H9 (cell line): ENCODE results near the gene MZB1. TPM values are rescaled to one million over a fixed set of nuclear protein-coding genes. Genes with fewer than 3 reads are reported as not detected.

Experiments
- DNase-seq: peaks from one replicate; pipeline ENCODE4 v3.0.0-alpha.2; 2017
- H2AFZ ChIP-seq: one replicate; pipeline ENCODE4 v1.6.1; 2013; ENCODE audit warnings: mild to moderate bottlenecking, low read length, control low read depth, moderate library complexity
- H2AK5ac ChIP-seq: 2 replicates; pipeline ENCODE4 v1.6.1; 2013; ENCODE audit warnings: low read length, control low read depth, mixed read lengths; ENCODE audit not compliant: insufficient read length
- H2BK120ac ChIP-seq: one replicate; pipeline ENCODE4 v1.6.1; 2013; ENCODE audit warnings: low read depth, mild to moderate bottlenecking, low read length, control low read depth, inconsistent platforms; ENCODE audit not compliant: poor library complexity, severe bottlenecking
- H2BK12ac ChIP-seq: 2 replicates; pipeline ENCODE4 v1.6.1; 2013; ENCODE audit warnings: low read length, control low read depth, mixed read lengths, low read depth; ENCODE audit not compliant: insufficient read length
- H2BK15ac ChIP-seq: 2 replicates; pipeline ENCODE4 v1.6.1; 2013; ENCODE audit warnings: low read depth, low read length, control low read depth
- H2BK20ac ChIP-seq: one replicate; pipeline ENCODE4 v1.6.1; 2013; ENCODE audit warnings: low read depth, mild to moderate bottlenecking, low read length, control low read depth, inconsistent platforms; ENCODE audit not compliant: poor library complexity, severe bottlenecking
- H2BK5ac ChIP-seq: 2 replicates; pipeline ENCODE4 v1.6.1; 2013; ENCODE audit warnings: low read length, control low read depth, mixed read lengths; ENCODE audit not compliant: insufficient read length
- H3K14ac ChIP-seq: 2 replicates; pipeline ENCODE4 v1.6.1; 2013; ENCODE audit warnings: low read length, control low read depth; ENCODE audit not compliant: insufficient read depth
- H3K18ac ChIP-seq: 2 replicates; pipeline ENCODE4 v1.6.1; 2013; ENCODE audit warnings: low read depth, mild to moderate bottlenecking, mixed read lengths, low read length, control low read depth; ENCODE audit not compliant: insufficient read length
- H3K23ac ChIP-seq: 2 replicates; pipeline ENCODE4 v1.6.1; 2013; ENCODE audit warnings: low read length, control low read depth, mixed read lengths, low read depth; ENCODE audit not compliant: insufficient read length
- H3K23me2 ChIP-seq: 2 replicates; pipeline ENCODE4 v1.6.1; 2013; ENCODE audit warnings: low read depth, mild to moderate bottlenecking, mixed read lengths, low read length, control low read depth; ENCODE audit not compliant: insufficient read length, poor library complexity, severe bottlenecking
- H3K27ac ChIP-seq: 2 replicates; pipeline ENCODE4 v1.5.1; 2013; ENCODE audit warnings: low read length, control low read depth, mixed read lengths, low read depth; ENCODE audit not compliant: insufficient read length
- H3K27me3 ChIP-seq: 2 replicates; pipeline ENCODE4 v1.6.1; 2013; ENCODE audit warnings: low read length, control low read depth, inconsistent platforms; ENCODE audit not compliant: insufficient read depth
- H3K4ac ChIP-seq: 2 replicates; pipeline ENCODE4 v1.6.1; 2013; ENCODE audit warnings: low read depth, mild to moderate bottlenecking, control low read depth, inconsistent platforms, low read length, moderate library complexity
- H3K4me1 ChIP-seq: 2 replicates; pipeline ENCODE4 v1.6.1; 2013; ENCODE audit warnings: low read length, control low read depth, inconsistent platforms; ENCODE audit not compliant: insufficient read depth
- H3K4me2 ChIP-seq: 2 replicates; pipeline ENCODE4 v1.6.1; 2013; ENCODE audit warnings: low read length, control low read depth, mixed read lengths; ENCODE audit not compliant: insufficient read length, insufficient read depth
- H3K56ac ChIP-seq: 2 replicates; pipeline ENCODE4 v1.6.1; 2013; ENCODE audit warnings: low read depth, mild to moderate bottlenecking, mixed read lengths, low read length, control low read depth; ENCODE audit not compliant: insufficient read length
- H3K79me1 ChIP-seq: 2 replicates; pipeline ENCODE4 v1.6.1; 2013; ENCODE audit warnings: low read depth, mild to moderate bottlenecking, moderate library complexity, low read length, control low read depth, inconsistent platforms; ENCODE audit not compliant: insufficient read depth, poor library complexity, severe bottlenecking
- H3K79me2 ChIP-seq: 2 replicates; pipeline ENCODE4 v1.6.1; 2013; ENCODE audit warnings: low read length, control low read depth, inconsistent platforms; ENCODE audit not compliant: insufficient read depth
- H3K9ac ChIP-seq: 2 replicates; pipeline ENCODE4 v1.6.1; 2013; ENCODE audit warnings: low read length, control low read depth, mixed read lengths; ENCODE audit not compliant: insufficient read length; ENCODE audit errors: extremely low read depth
- H3K9me3 ChIP-seq: one replicate; pipeline ENCODE4 v1.6.1; 2013; ENCODE audit warnings: low read depth, low read length, inconsistent platforms; ENCODE audit not compliant: control insufficient read depth
- H3T11ph ChIP-seq: one replicate; pipeline ENCODE4 v1.6.1; 2013; ENCODE audit warnings: mild to moderate bottlenecking, low read length, control low read depth, inconsistent platforms
- H4K20me1 ChIP-seq: one replicate; pipeline ENCODE4 v1.6.1; 2013; ENCODE audit not compliant: control insufficient read depth, insufficient read length, insufficient read depth
- H4K5ac ChIP-seq: 2 replicates; pipeline ENCODE4 v1.6.1; 2013; ENCODE audit warnings: low read depth, mild to moderate bottlenecking, mixed read lengths, low read length, control low read depth; ENCODE audit not compliant: insufficient read length
- H4K8ac ChIP-seq: replicated peaks from 2 replicates; pipeline ENCODE4 v1.6.1; 2013; ENCODE audit warnings: low read length, control low read depth, mixed read lengths, low read depth; ENCODE audit not compliant: insufficient read length
- H4K91ac ChIP-seq: 2 replicates; pipeline ENCODE4 v1.6.1; 2013; ENCODE audit warnings: low read depth, mild to moderate bottlenecking, moderate library complexity, mixed read lengths, low read length, control low read depth; ENCODE audit not compliant: insufficient read length
- H3K27ac Mint-ChIP-seq, 3 experiments: 2 replicates in 2 of 3; 3 replicates in 1 of 3; pipeline ENCODE4 v1.8.0; 2020 to 2021; ENCODE audit warnings: mixed read lengths in 3 of 3, mild to moderate bottlenecking in 1 of 3, moderate library complexity in 1 of 3
- H3K27me3 Mint-ChIP-seq: 2 replicates; pipeline ENCODE4 v1.8.0; 2021; ENCODE audit warnings: low read depth, mild to moderate bottlenecking, moderate library complexity, mixed read lengths
- H3K36me3 Mint-ChIP-seq, 3 experiments: 2 replicates in 2 of 3; 3 replicates in 1 of 3; pipeline ENCODE4 v1.8.0; 2020 to 2021; ENCODE audit warnings: low read depth in 3 of 3, mixed read lengths in 3 of 3; ENCODE audit not compliant: insufficient read depth in 1 of 3
- H3K4me1 Mint-ChIP-seq, 2 experiments: 2 replicates each; pipeline ENCODE4 v1.8.0; 2020; ENCODE audit warnings: mixed read lengths in 2 of 2
- H3K4me3 Mint-ChIP-seq, 2 experiments: 2 replicates in 1 of 2; 3 replicates in 1 of 2; pipeline ENCODE4 v1.8.0; 2020 to 2021; ENCODE audit warnings: mild to moderate bottlenecking in 2 of 2, mixed read lengths in 2 of 2, moderate library complexity in 1 of 2
- H3K9me3 Mint-ChIP-seq, 2 experiments: 2 replicates in 1 of 2; 3 replicates in 1 of 2; pipeline ENCODE4 v1.8.0; 2020; ENCODE audit warnings: mild to moderate bottlenecking in 2 of 2, mixed read lengths in 2 of 2, moderate library complexity in 1 of 2
- WGBS: extraction: QIAGEN DNeasy Blood & Tissue Kit; methylation state at CpG from one replicate; pipeline ENCODE4 v1.1.7; 2013; ENCODE audit warnings: missing lambda C conversion rate, low lambda C conversion rate, mixed read lengths; ENCODE audit not compliant: insufficient read length; ENCODE audit errors: extremely low coverage; 5-methylcytosine and 5-hydroxymethylcytosine counted together
- total RNA-seq: library from RNA; stranded (reverse); gene quantifications from 2 replicates; pipeline ENCODE4 v1.2.1, GENCODE V29; 2021
- TF ChIP-seq, protein P1 (sequence below): fragments of 200-600 bp; sonication (generic); conservative IDR thresholded peaks from 3 replicates; pipeline ENCODE4 v1.8.0; 2021; ENCODE audit warnings: antibody characterized with exemption, mild to moderate bottlenecking

MZB1 gene
- total RNA-seq, 1 experiment from 2014 or later = 0.31 TPM

DNA sequence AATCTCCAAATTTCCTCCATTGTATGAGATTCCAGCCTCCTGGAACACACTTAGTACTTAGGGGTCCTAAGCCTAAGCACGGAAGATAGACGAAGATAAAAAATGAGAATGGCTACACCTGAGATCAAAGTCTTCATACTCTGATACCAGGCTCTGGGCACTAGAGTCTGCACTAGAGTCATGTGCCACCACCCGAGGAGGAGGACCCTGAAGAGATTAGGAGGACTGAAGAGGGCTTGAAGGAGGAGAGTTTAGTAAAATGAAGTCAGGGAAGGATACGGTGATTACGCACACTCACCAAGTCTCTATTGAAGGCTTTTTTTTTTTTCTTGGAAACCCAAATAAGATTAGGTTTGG is 14.7 kb upstream of the MZB1 start:
- Histone ChIP-seq H3K9me3 (no peaks in the 10 kb centered on the region), H4K8ac (no peak overlapping the region), H2BK5ac (no peak overlapping the region), H3K79me1 (no peaks in the 10 kb centered on the region), H2AFZ (peak overlapping the region; percentile 51), H2BK15ac (no peak overlapping the region), H2AK5ac (no peak overlapping the region), H3K27me3 (no peaks in the 10 kb centered on the region), H3K14ac (no peak overlapping the region), H3K23me2 (no peaks in the 10 kb centered on the region), H3T11ph (no peak overlapping the region), H3K9ac (peak overlapping the region; percentile 5), H4K91ac (no peak overlapping the region), H3K4me1 (peaks cover 2% of the 10 kb centered on the region; the same call in 1 of the 2 replicates), H3K4ac (no peak overlapping the region), H4K5ac (no peak overlapping the region), H3K23ac (no peak overlapping the region), H2BK20ac (no peak overlapping the region), H4K20me1 (no peaks in the 10 kb centered on the region), H3K4me2 (peak overlapping the region; percentile 74), H3K79me2 (no peaks in the 10 kb centered on the region), H2BK120ac (no peak overlapping the region), H3K27ac (no peak overlapping the region), H3K56ac (no peak overlapping the region), H2BK12ac (no peak overlapping the region), H3K18ac (no peak overlapping the region)
- peaks cover under 1 to 16% (median 12%) of the 10 kb centered on the region in 3 experiments; a peak in 6 of 7 replicates for H3K36me3 Mint-ChIP-seq
- peaks cover 2% of the 10 kb centered on the region; the same call in 1 of the 2 replicates for H3K27me3 Mint-ChIP-seq
- peak overlapping the region; percentile 91 to 94 for H3K4me3 Mint-ChIP-seq
- H3K4me1 Mint-ChIP-seq = peaks cover 16 to 20% of the 10 kb centered on the region in 2 experiments
- peak overlapping the region; percentile 32 to 92 (median 48); a peak in 6 of 7 replicates for H3K27ac Mint-ChIP-seq
- no CpG with 5 or more reads among the region's 5 CpGs for WGBS
- no peak for DNase-seq
- TF ChIP-seq, protein P1, sequence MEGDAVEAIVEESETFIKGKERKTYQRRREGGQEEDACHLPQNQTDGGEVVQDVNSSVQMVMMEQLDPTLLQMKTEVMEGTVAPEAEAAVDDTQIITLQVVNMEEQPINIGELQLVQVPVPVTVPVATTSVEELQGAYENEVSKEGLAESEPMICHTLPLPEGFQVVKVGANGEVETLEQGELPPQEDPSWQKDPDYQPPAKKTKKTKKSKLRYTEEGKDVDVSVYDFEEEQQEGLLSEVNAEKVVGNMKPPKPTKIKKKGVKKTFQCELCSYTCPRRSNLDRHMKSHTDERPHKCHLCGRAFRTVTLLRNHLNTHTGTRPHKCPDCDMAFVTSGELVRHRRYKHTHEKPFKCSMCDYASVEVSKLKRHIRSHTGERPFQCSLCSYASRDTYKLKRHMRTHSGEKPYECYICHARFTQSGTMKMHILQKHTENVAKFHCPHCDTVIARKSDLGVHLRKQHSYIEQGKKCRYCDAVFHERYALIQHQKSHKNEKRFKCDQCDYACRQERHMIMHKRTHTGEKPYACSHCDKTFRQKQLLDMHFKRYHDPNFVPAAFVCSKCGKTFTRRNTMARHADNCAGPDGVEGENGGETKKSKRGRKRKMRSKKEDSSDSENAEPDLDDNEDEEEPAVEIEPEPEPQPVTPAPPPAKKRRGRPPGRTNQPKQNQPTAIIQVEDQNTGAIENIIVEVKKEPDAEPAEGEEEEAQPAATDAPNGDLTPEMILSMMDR = no peak
- H3K9me3 Mint-ChIP-seq = no peaks in the 10 kb centered on the region
